ENCODE measurements around the gene GDF7. TPM values are rescaled to one million over a fixed set of nuclear protein-coding genes. Genes with fewer than 3 reads are reported as not detected.

Gene GDF7
- total and polyA plus RNA-seq, 10 of the 15 experiments (the other 5 are each of a cell fraction or from before 2014, with no cell fraction given), result 0.02 to 0.11 (median 0.04) TPM; not detected in 1

GRCh38 chr2:20620271-20620681, 46.7 kb upstream of the GDF7 start:
- FAIRE-seq, result no peak
- no peaks in the 10 kb centered on the region for H3K9me3 ChIP-seq (replicated peaks; ENCODE audit: control insufficient read depth, insufficient read depth, low read length)
- H2AFZ ChIP-seq (ENCODE audit: control insufficient read depth, low read depth, low read length), result no peak overlapping the region
- intact Hi-C loops (cut with micrococcal nuclease; ENCODE audit: unreplicated experiment) (no loop called here), in situ Hi-C loops (cut with MboI) (no loop called here)
- H3K4me3 ChIP-seq, result no peak overlapping the region
- H3K79me2 ChIP-seq (ENCODE audit: control insufficient read depth, insufficient read depth, low read length), result no peaks in the 10 kb centered on the region
- no peaks in the 10 kb centered on the region for H3K27me3 ChIP-seq (replicated peaks in 1 of 2; ENCODE audit: control insufficient read depth in 2 of 2, insufficient read depth in 2 of 2, low read length in 1 of 2)
- no peak for ATAC-seq
- H3K27ac ChIP-seq (ENCODE audit: control insufficient read depth, insufficient read depth), result no peak overlapping the region
- TF ChIP-seq PRDM15 (CRISPR knock-in tag; IDR thresholded peaks at IDR 0.05) (no peak), NFXL1 (IDR thresholded peaks at IDR 0.05; ENCODE audit: borderline replicate concordance) (no peak), CREB1 (IDR thresholded peaks at IDR 0.05; ENCODE audit: low read depth) (no peak), SIN3A (IDR thresholded peaks at IDR 0.05; ENCODE audit: low read depth, low read length) (no peak), ZNF384 (IDR thresholded peaks at IDR 0.05; ENCODE audit: borderline replicate concordance, low read depth, low read length) (no peak)
- no peak overlapping the region for H3K9ac ChIP-seq (ENCODE audit: control insufficient read depth, insufficient read depth, low read length)
- H3K4me2 ChIP-seq (ENCODE audit: control insufficient read depth, insufficient read depth), result no peak overlapping the region
- ChIA-PET RAD21 (ENCODE audit: unreplicated experiment) (no interaction called here), CTCF (interaction anchor here (0.8 kb wide), 1 partner anchor 14 kb away, joined by 3 read pairs; no protein-coding TSS in a partner anchor), SMC1A (ENCODE audit: uncharacterized antibody, unreplicated experiment) (no interaction called here), POLR2A (no interaction called here)
- BruUV-seq (replicated peaks), result no TSS peak
- no peaks in the 10 kb centered on the region for H4K20me1 ChIP-seq (ENCODE audit: control insufficient read depth, insufficient read depth)
- H3K4me1 ChIP-seq (ENCODE audit: control insufficient read depth, insufficient read depth, low read length), result no peaks in the 10 kb centered on the region
- DNase-seq (ENCODE audit: low read depth, low spot score), result no peak
- 92% methylated on average over 8 of the region's 8 CpGs for WGBS (ENCODE audit: insufficient coverage, insufficient replicate concordance, low lambda C conversion rate, missing lambda C conversion rate)
- no peaks in the 10 kb centered on the region for H3K36me3 ChIP-seq (ENCODE audit: control insufficient read depth in 2 of 2, insufficient read depth in 2 of 2, low read length in 1 of 2)
